C4-2B (cell line): ENCODE measurements around the gene TMPO.
A peak's percentile ranks its signal among the peaks of the same experiment; 100 is the strongest.
"Not testable (repeated sequence)": the region's sequence is repeated elsewhere in the genome, so short reads cannot be mapped to it uniquely, and the experiment has no call there.

Experiments used
- H3K27ac ChIP-seq: fragments of 450-650 bp; 2 replicates; pipeline ENCODE4 v1.5.1; 2017
- CTCF ChIP-seq: fragments of 450-650 bp; conservative IDR thresholded peaks from 2 replicates; pipeline ENCODE4 v1.5.1; 2017; ENCODE audit warnings: mild to moderate bottlenecking
- ZFX ChIP-seq: fragments of 450-650 bp; IDR thresholded peaks from 2 replicates; pipeline ENCODE4 v1.6.1; 2017

TMPO gene

GRCh38 chr12:98478606-98479005 is 36.8 kb upstream of the TMPO start:
- H3K27ac ChIP-seq, result no peak overlapping the region
- TF ChIP-seq ZFX (no peak), CTCF (no peak)

- no peak overlapping the region for H3K27ac ChIP-seq
- TF ChIP-seq CTCF (no peak), ZFX (no peak)
These were observed 31.5 kb upstream of the TMPO start for GRCh38 chr12:98483621-98484503.

- no peak for TF ChIP-seq CTCF
- no peak for TF ChIP-seq ZFX
- H3K27ac ChIP-seq, result no peak overlapping the region
These were observed 29.5 kb upstream of the TMPO start for GRCh38 chr12:98485792-98486340.

DNA sequence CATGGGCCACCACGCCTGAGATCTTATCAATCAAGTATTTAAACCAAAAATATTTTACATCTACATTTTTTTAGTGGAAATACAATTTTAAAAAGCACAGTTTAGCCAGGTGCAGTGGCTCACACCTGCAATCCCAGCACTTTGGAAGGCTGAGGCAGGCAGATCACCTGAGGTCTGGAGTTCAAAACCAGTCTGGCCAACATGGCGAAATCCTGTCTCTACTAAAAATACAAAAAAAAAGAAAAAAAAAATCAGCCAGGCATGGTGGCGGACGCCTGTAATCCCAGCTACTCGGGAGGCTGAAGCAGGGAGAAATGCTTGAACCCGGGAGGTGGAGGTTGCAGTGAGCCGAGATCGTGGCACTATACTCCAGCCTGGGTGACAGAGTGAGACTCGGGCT is 27.0 kb upstream of the TMPO start:
- H3K27ac ChIP-seq, result not testable (repeated sequence)

DNA sequence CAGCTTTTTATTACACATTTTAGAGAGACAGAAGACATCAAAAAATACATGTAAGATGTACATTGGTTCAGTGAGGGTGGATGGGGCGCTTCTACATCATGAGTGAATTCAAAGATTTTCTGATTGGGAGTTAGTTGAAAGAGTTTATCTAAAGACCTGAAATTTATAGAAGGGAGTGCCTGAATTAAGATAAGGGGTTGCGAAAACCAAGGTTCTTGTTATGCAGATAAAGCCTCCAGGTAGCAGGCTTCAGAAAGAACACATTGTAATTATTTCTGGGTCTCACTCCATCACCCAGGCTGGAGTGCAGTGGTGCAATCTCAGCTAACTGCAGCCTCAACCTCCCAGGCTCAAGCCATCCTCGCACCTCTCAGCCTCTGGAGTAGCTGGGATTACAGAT is 26.2 kb upstream of the TMPO start:
- TF ChIP-seq ZFX (no peak), CTCF (no peak)
- H3K27ac ChIP-seq, result no peak overlapping the region

GRCh38 chr12:98490501-98491453 is 24.6 kb upstream of the TMPO start:
- peak; percentile 91 for TF ChIP-seq CTCF
- TF ChIP-seq ZFX, result no peak
- no peak overlapping the region; the same call in 1 of the 2 replicates for H3K27ac ChIP-seq

DNA sequence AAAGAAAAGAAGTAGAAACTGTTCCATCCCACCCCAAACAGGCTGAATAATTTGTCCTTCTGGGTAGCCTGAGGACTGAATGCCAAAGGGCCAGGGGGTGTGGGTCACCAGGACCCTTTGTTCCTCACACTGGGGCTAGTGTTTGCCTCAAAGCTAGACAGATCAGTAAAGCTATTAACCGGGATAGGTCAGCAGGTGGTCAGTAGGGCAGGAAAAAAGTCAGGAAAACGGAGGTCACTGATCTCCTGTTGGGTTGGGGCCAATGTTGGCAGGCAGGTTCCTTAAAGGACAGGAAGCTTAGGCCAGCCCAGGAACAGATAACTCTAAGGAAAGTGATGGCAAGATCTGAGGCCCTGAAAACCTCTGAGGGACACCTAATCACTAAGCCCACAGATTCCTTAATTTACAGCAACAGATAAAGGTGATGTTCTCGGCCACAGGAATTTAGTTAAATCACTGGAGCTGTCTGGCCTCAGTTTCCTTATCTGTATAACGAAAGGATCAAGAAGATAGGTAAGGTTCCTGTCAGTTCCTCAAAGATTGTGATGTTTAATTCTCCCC is 22.7 kb upstream of the TMPO start:
- H3K27ac ChIP-seq, result no peak overlapping the region
- TF ChIP-seq ZFX (no peak), CTCF (no peak)

DNA sequence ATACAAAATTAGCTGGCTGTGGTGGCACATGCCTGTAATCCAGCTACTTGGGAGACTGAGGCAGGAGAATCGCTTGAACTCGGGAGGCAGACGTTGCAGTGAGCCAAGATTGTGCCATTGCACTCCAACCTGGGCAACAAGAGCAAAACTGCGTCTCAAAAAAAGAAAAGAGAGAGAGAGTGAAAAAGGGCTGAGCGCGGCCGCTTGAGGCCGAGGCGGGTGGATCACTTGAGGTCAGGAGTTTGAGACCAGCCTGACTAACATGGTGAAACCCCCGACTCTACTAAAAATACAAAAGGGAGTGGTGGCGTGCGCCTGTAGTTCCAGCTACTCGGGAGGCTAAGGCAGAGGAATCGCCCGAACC is 14.1 kb upstream of the TMPO start:
- H3K27ac ChIP-seq, result not testable (repeated sequence)
